ENCODE data around the gene DPYSL3. TPM values are rescaled to one million over a fixed set of nuclear protein-coding genes. Genes with fewer than 3 reads are reported as not detected.

DPYSL3 gene
- total RNA-seq, 1 experiment from 2014 or later: 17.2 TPM

DNA sequence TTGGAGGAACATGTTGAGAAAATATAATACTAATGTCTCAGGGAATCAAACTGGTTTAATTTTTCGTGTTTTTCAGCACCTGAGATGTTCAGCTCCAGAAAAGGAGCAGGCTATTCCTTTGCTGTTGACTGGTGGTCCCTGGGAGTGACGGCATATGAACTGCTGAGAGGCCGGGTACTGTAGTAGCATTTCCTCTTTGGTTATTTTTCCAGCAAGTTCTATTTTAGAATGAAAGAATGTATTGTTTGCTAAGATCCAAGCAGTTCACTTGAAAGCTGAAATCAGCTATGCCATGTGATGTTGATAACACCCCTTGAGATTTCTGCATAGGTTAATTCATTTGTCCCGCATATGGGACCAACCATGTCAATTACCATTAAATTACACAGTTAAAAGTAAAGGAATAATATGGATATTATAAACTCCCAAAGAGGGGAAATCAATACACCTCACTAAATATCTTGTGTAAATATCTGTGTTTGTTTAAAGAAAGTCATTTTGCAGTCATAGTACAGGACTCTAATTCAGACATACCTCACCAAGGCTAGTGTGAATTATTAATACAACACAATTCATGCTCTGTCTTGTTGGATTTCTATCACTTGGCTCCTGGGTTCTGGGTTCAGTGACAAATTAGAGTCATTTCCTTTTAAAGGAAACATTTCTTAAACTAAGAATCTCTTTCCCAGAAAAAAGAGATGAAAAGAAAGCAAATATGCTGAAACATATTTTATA is 148.3 kb downstream of the DPYSL3 start:
- intact Hi-C loops (cut with micrococcal nuclease): loop anchor here (10.0 kb wide), 1 partner anchor 397 kb away; no protein-coding TSS in a partner anchor
- Histone ChIP-seq H3K9me2 (ENCODE audit: insufficient read depth) (no peaks in the 10 kb centered on the region), H3K9ac (ENCODE audit: low read length) (no peak overlapping the region), H3K4me3 (replicated peaks in 1 of 2; ENCODE audit: low read depth in 1 of 2, low read length in 2 of 2) (no peak overlapping the region), H3K9me3 (ENCODE audit: control insufficient read depth in 1 of 2, insufficient read depth in 1 of 2, low read depth in 1 of 2, low read length in 2 of 2) (no peaks in the 10 kb centered on the region), H3K27me3 (ENCODE audit: insufficient read depth, low read length) (peaks cover 8% of the 10 kb centered on the region; the same call in 1 of the 2 replicates), H3K79me2 (ENCODE audit: insufficient read depth, low read length) (no peaks in the 10 kb centered on the region), H3K27ac (ENCODE audit: low read depth, low read length) (no peak overlapping the region), H3K4me2 (ENCODE audit: low read length) (no peak overlapping the region), H3K4me1 (ENCODE audit: control insufficient read depth in 1 of 2, insufficient read depth in 2 of 2, low read length in 2 of 2) (no peaks in the 10 kb centered on the region), H2AFZ (ENCODE audit: low read depth, low read length, poor library complexity, severe bottlenecking) (no peak overlapping the region), H3K36me3 (ENCODE audit: control insufficient read depth in 1 of 2, insufficient read depth in 2 of 2, low read length in 2 of 2) (no peaks in the 10 kb centered on the region), H4K20me1 (ENCODE audit: insufficient read depth) (no peaks in the 10 kb centered on the region)
- DNase-seq (ENCODE audit: low read depth, low spot score): no peak
- TF ChIP-seq, protein P1, sequence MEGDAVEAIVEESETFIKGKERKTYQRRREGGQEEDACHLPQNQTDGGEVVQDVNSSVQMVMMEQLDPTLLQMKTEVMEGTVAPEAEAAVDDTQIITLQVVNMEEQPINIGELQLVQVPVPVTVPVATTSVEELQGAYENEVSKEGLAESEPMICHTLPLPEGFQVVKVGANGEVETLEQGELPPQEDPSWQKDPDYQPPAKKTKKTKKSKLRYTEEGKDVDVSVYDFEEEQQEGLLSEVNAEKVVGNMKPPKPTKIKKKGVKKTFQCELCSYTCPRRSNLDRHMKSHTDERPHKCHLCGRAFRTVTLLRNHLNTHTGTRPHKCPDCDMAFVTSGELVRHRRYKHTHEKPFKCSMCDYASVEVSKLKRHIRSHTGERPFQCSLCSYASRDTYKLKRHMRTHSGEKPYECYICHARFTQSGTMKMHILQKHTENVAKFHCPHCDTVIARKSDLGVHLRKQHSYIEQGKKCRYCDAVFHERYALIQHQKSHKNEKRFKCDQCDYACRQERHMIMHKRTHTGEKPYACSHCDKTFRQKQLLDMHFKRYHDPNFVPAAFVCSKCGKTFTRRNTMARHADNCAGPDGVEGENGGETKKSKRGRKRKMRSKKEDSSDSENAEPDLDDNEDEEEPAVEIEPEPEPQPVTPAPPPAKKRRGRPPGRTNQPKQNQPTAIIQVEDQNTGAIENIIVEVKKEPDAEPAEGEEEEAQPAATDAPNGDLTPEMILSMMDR (IDR thresholded peaks at IDR 0.05 in 2 of 3, conservative IDR thresholded peaks at IDR 0.05 in 1 of 3; ENCODE audit: borderline replicate concordance in 1 of 3, insufficient read depth in 1 of 3, low read depth in 2 of 3, low read length in 2 of 3): no peak
- TF ChIP-seq, protein P2, sequence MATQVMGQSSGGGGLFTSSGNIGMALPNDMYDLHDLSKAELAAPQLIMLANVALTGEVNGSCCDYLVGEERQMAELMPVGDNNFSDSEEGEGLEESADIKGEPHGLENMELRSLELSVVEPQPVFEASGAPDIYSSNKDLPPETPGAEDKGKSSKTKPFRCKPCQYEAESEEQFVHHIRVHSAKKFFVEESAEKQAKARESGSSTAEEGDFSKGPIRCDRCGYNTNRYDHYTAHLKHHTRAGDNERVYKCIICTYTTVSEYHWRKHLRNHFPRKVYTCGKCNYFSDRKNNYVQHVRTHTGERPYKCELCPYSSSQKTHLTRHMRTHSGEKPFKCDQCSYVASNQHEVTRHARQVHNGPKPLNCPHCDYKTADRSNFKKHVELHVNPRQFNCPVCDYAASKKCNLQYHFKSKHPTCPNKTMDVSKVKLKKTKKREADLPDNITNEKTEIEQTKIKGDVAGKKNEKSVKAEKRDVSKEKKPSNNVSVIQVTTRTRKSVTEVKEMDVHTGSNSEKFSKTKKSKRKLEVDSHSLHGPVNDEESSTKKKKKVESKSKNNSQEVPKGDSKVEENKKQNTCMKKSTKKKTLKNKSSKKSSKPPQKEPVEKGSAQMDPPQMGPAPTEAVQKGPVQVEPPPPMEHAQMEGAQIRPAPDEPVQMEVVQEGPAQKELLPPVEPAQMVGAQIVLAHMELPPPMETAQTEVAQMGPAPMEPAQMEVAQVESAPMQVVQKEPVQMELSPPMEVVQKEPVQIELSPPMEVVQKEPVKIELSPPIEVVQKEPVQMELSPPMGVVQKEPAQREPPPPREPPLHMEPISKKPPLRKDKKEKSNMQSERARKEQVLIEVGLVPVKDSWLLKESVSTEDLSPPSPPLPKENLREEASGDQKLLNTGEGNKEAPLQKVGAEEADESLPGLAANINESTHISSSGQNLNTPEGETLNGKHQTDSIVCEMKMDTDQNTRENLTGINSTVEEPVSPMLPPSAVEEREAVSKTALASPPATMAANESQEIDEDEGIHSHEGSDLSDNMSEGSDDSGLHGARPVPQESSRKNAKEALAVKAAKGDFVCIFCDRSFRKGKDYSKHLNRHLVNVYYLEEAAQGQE (IDR thresholded peaks at IDR 0.05; ENCODE audit: low read depth): no peak
- TF ChIP-seq CEBPB (IDR thresholded peaks at IDR 0.05; ENCODE audit: low read depth) (no peak), POLR2A (IDR thresholded peaks at IDR 0.05; ENCODE audit: borderline replicate concordance, extremely low read depth, insufficient read depth, insufficient read length) (no peak), ELF1 (IDR thresholded peaks at IDR 0.05; ENCODE audit: borderline replicate concordance, low read depth) (no peak), TCF7L2 (IDR thresholded peaks at IDR 0.05; ENCODE audit: borderline replicate concordance, extremely low read depth, insufficient read depth, insufficient read length) (no peak), SIN3A (IDR thresholded peaks at IDR 0.05; ENCODE audit: low read depth) (no peak), ZFX (IDR thresholded peaks at IDR 0.05) (no peak), ZNF274 (IDR thresholded peaks at IDR 0.05; ENCODE audit: low read depth, low read length) (no peak), YY1 (IDR thresholded peaks at IDR 0.05; ENCODE audit: extremely low read depth, insufficient replicate concordance, low read depth, low read length) (no peak), EGR1 (IDR thresholded peaks at IDR 0.05; ENCODE audit: low read depth) (no peak), CBX3 (IDR thresholded peaks at IDR 0.05; ENCODE audit: low read depth) (no peak)
- TF ChIP-seq, protein P3, sequence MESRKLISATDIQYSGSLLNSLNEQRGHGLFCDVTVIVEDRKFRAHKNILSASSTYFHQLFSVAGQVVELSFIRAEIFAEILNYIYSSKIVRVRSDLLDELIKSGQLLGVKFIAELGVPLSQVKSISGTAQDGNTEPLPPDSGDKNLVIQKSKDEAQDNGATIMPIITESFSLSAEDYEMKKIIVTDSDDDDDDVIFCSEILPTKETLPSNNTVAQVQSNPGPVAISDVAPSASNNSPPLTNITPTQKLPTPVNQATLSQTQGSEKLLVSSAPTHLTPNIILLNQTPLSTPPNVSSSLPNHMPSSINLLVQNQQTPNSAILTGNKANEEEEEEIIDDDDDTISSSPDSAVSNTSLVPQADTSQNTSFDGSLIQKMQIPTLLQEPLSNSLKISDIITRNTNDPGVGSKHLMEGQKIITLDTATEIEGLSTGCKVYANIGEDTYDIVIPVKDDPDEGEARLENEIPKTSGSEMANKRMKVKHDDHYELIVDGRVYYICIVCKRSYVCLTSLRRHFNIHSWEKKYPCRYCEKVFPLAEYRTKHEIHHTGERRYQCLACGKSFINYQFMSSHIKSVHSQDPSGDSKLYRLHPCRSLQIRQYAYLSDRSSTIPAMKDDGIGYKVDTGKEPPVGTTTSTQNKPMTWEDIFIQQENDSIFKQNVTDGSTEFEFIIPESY (IDR thresholded peaks at IDR 0.05; ENCODE audit: extremely low read depth, insufficient replicate concordance, low read length): no peak
- TF ChIP-seq, protein P4, sequence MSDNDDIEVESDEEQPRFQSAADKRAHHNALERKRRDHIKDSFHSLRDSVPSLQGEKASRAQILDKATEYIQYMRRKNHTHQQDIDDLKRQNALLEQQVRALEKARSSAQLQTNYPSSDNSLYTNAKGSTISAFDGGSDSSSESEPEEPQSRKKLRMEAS (IDR thresholded peaks at IDR 0.05): no peak
- TF ChIP-seq, protein P5, sequence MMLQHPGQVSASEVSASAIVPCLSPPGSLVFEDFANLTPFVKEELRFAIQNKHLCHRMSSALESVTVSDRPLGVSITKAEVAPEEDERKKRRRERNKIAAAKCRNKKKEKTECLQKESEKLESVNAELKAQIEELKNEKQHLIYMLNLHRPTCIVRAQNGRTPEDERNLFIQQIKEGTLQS (IDR thresholded peaks at IDR 0.05): no peak
- CTCF ChIA-PET: no interaction called here
- ATAC-seq: no peak
- POLR2A ChIA-PET: no interaction called here
- no TSS peak for BruUV-seq (replicated peaks)
- RAD21 ChIA-PET (ENCODE audit: low non-redundant PET in 1 of 2, low total read pairs in 2 of 2, uncharacterized antibody in 2 of 2, unreplicated experiment in 2 of 2): no interaction called here
